ENCODE data around the gene VN1R5. TPM values are rescaled to one million over a fixed set of nuclear protein-coding genes. Genes with fewer than 3 reads are reported as not detected.

VN1R5 gene
- total RNA-seq, 1 experiment from 2014 or later: not detected

- intact Hi-C loops (cut with micrococcal nuclease): no loop called here
- no peak overlapping the region for H3K27ac Mint-ChIP-seq (ENCODE audit: low read depth, unreplicated experiment)
- no peak overlapping the region for H3K4me3 Mint-ChIP-seq (ENCODE audit: unreplicated experiment)
- no peaks in the 10 kb centered on the region for H3K4me1 Mint-ChIP-seq (ENCODE audit: insufficient read depth, unreplicated experiment)
- no TSS peak for BruUV-seq (replicated peaks)
- DNase-seq (ENCODE audit: unreplicated experiment): no peak
- H3K9me3 Mint-ChIP-seq (ENCODE audit: unreplicated experiment): peaks cover 22% of the 10 kb centered on the region
- ChIA-PET POLR2A (interaction anchor here (0.7 kb wide), 1 partner anchor 24 kb away, joined by 3 read pairs; no protein-coding TSS in a partner anchor), CTCF (interaction anchor here (0.6 to 0.7 kb wide), 2 partner anchors 8 to 21 kb away, joined by 3 read pairs; no protein-coding TSS in a partner anchor)
- no peaks in the 10 kb centered on the region for H3K27me3 Mint-ChIP-seq (ENCODE audit: insufficient read depth, unreplicated experiment)
- H3K36me3 Mint-ChIP-seq (ENCODE audit: insufficient read depth, unreplicated experiment): no peaks in the 10 kb centered on the region
- no peak for TF ChIP-seq CTCF (IDR thresholded peaks at IDR 0.05; ENCODE audit: unreplicated experiment)
These were observed 14.1 kb downstream of the VN1R5 start for GRCh38 chr1:247270003-247270402.

DNA sequence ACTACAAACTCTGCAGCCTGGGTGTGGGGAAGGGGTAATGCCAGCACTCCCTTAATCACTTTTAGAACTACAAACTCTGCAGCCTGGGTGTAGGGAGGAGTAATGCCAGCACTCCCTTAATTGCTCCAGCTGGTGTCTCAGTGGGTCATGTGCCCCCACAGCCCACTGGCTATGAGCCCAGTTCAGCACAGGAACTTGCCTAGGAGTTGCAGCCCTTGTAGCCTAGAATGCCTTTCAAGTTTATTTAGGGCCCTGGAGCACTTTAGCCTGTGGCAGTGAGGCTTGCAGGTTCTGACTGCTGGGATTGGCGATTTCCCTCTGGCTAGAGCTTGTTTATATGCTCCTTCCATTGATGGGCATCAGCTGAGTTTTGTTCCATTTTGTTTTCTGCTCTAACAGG, 17.1 kb downstream of the VN1R5 start:
- CTCF ChIA-PET: interaction anchor here (0.6 kb wide), 1 partner anchor 18 kb away, joined by 3 read pairs; the partner anchor contains the start of gene VN1R5
- H3K36me3 Mint-ChIP-seq (ENCODE audit: insufficient read depth, unreplicated experiment): no peaks in the 10 kb centered on the region
- no peak for DNase-seq (ENCODE audit: unreplicated experiment)
- peaks cover 36% of the 10 kb centered on the region for H3K9me3 Mint-ChIP-seq (ENCODE audit: unreplicated experiment)
- H3K27ac Mint-ChIP-seq (ENCODE audit: low read depth, unreplicated experiment): no peak overlapping the region
- no peaks in the 10 kb centered on the region for H3K27me3 Mint-ChIP-seq (ENCODE audit: insufficient read depth, unreplicated experiment)
- H3K4me3 Mint-ChIP-seq (ENCODE audit: unreplicated experiment): no peak overlapping the region
- TF ChIP-seq CTCF (IDR thresholded peaks at IDR 0.05; ENCODE audit: unreplicated experiment): no peak
- POLR2A ChIA-PET: no interaction called here
- no TSS peak for BruUV-seq (replicated peaks)
- intact Hi-C loops (cut with micrococcal nuclease): no loop called here
- no peaks in the 10 kb centered on the region for H3K4me1 Mint-ChIP-seq (ENCODE audit: insufficient read depth, unreplicated experiment)

DNA sequence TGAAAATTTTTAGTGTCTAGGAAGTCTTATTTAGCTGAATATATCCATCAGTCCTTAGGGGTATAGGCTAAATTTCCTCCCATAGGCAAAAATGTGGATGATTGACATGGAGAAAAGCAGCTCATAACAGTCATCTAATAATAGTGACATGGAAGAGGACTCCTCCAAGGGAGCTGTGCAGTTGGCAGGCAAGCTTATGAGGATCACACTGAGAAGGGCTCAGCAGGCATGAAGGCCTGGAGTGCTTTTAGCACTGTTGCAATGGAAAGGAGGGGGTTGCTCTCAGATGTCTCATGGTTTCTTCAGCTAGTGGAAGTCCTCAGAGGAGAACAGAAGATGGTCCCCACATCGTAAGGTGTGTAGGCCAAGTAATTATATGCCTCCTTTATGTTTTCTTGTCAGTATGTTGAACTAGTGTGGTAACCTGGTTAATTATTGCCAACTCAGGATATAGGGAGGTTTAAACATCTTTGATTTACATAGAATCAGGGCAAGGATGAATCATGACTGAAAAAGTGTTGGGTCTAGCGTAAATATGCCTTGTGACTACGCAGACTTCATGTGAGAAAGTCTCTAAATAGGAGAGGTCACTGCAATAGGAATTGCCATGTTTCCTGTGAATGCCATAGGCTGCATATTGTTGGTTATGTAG, 18.9 kb downstream of the VN1R5 start:
- Mint-ChIP-seq H3K4me1 (ENCODE audit: insufficient read depth, unreplicated experiment) (no peaks in the 10 kb centered on the region), H3K9me3 (ENCODE audit: unreplicated experiment) (peaks cover 36% of the 10 kb centered on the region), H3K36me3 (ENCODE audit: insufficient read depth, unreplicated experiment) (no peaks in the 10 kb centered on the region), H3K4me3 (ENCODE audit: unreplicated experiment) (no peak overlapping the region), H3K27me3 (ENCODE audit: insufficient read depth, unreplicated experiment) (no peaks in the 10 kb centered on the region), H3K27ac (ENCODE audit: low read depth, unreplicated experiment) (no peak overlapping the region)
- ChIA-PET POLR2A (interaction anchor here (0.7 to 1.1 kb wide), 2 partner anchors 19 to 25 kb away, joined by 3 read pairs; no protein-coding TSS in a partner anchor), CTCF (interaction anchor here (0.6 to 1.2 kb wide), 2 partner anchors 212 to 389 kb away, joined by 4 read pairs; no protein-coding TSS in a partner anchor)
- TF ChIP-seq CTCF (IDR thresholded peaks at IDR 0.05; ENCODE audit: unreplicated experiment): no peak
- no peak for DNase-seq (ENCODE audit: unreplicated experiment)
- BruUV-seq (replicated peaks): no TSS peak
- intact Hi-C loops (cut with micrococcal nuclease): no loop called here

- POLR2A ChIA-PET: no interaction called here
- BruUV-seq (replicated peaks): no TSS peak
These were observed 21.3 kb downstream of the VN1R5 start for GRCh38 chr1:247277191-247277590.

More at GRCh38 chr1:247277191-247277590, 21.3 kb downstream of the VN1R5 start:
- DNase-seq (ENCODE audit: unreplicated experiment): no peak
- no peaks in the 10 kb centered on the region for H3K4me1 Mint-ChIP-seq (ENCODE audit: insufficient read depth, unreplicated experiment)
- peaks cover 21% of the 10 kb centered on the region for H3K9me3 Mint-ChIP-seq (ENCODE audit: unreplicated experiment)
- H3K36me3 Mint-ChIP-seq (ENCODE audit: insufficient read depth, unreplicated experiment): no peaks in the 10 kb centered on the region
- intact Hi-C loops (cut with micrococcal nuclease): no loop called here
- H3K27ac Mint-ChIP-seq (ENCODE audit: low read depth, unreplicated experiment): no peak overlapping the region
- no peak overlapping the region for H3K4me3 Mint-ChIP-seq (ENCODE audit: unreplicated experiment)
- no peak for TF ChIP-seq CTCF (IDR thresholded peaks at IDR 0.05; ENCODE audit: unreplicated experiment)
- CTCF ChIA-PET: interaction anchor here (0.6 kb wide), 1 partner anchor 982 kb away, joined by 3 read pairs; no protein-coding TSS in a partner anchor
- H3K27me3 Mint-ChIP-seq (ENCODE audit: insufficient read depth, unreplicated experiment): no peaks in the 10 kb centered on the region

All from MCF 10A (cell line).